ENCODE measurements around the gene GMPR2.

DNA sequence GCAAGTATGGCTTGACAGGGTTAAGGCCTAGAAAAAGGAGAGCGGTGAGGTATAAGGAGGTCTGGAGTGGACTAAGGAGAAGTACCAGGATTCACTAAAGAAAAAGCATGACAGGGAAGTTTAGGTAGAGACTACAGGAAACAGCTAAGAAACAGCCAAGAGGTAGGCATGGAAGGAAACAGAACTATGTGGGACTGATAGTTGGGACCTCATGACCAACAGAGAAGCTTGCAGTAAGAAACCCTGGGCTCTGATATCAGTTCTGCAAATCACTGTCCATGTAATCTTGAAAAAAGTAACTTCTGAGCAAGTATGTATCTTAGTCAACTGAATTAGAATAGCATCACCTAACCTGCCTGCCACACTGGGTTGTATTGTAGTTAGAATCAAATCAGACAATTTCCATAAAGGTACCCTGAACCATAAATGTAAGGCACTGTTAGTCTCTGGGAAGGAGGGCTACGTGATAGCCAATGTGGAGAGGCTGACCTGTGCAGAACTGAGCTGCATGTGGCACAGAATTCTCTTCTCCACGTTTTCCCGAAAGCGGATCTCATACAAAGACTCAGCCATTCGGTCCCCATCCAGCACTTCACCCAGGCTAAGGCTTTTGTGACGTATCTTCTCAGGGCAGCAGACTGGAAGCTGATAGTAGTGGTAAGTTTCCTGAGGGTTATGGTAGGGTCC is 38.4 kb upstream of the GMPR2 start:
- no peak for TF ChIP-seq POLR2A (IDR thresholded peaks at IDR 0.05; ENCODE audit: low read depth, low read length)
- no peak for TF ChIP-seq TAF1 (IDR thresholded peaks at IDR 0.05; ENCODE audit: low read depth, low read length)
- TF ChIP-seq POLR2AphosphoS5 (IDR thresholded peaks at IDR 0.05; ENCODE audit: low read depth, low read length): no peak
- no peak for TF ChIP-seq SPI1 (IDR thresholded peaks at IDR 0.05; ENCODE audit: low read depth, low read length)
- TF ChIP-seq PAX5 (IDR thresholded peaks at IDR 0.05; ENCODE audit: insufficient read depth, low read length, severe bottlenecking): no peak

All from GM12891 (cell line).